Measurements from ENCODE around the gene SLC28A3.

Gene SLC28A3

DNA sequence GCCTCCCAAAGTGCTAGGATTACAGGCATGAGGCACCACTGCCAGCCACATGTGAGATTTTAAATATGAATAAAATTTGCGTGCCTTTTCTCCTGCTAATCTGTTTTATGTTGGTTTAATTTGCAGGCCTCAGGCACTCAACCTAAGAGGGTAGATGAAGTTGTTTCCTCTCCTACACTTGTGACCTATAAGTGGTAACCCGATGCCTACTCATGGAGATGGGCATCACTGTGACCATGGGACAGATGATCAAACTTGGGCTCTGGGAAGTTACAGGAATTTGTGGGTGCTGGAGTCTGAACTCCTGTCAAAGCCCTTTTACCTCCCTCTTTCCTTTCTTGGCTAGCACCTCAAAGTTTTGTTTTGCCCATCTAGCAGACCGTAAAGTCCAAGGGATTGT lies 1.1 kb downstream of the SLC28A3 start:
- DNase-seq (ENCODE audit: low spot score) = no peak

DNA sequence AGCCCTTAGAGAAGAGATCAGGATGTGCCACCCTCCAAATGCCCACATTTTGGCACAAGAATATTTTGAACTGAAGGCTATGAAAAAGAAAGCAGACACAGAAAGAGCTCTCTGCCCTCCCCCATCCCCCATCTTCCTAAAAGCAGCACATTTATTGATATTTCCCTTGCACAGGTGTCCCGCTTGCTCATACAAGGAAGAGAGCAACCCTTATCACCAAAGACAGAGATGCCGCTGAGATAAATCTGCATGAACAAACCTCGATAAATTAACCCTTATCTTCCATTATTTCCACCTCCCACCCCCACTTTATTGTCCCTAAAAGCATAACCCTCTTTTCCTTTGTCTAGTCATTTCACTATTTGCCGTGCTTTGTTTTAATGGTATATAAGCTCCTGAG lies 1.8 kb downstream of the SLC28A3 start:
- DNase-seq (ENCODE audit: low spot score) = no peak

DNA sequence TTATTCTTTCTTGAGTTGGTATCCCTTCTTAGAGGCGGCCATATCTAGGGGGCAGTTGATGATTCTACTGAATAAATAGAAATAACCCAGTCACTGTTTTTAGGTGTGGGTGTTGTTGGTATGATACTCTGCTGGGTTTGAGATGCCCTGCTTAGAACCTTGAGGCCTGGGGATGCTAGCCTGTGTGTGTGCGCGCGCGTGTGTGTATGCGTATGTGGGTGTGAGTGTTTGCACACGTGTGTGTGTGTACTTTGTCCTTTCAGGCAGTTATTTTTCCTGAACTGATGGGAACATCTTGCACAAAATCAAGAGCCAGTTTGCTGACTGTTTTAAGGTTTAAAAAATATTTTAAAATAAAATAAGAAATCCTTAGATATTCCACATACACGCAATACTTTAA lies 3.3 kb downstream of the SLC28A3 start:
- DNase-seq (ENCODE audit: low spot score) = no peak

DNA sequence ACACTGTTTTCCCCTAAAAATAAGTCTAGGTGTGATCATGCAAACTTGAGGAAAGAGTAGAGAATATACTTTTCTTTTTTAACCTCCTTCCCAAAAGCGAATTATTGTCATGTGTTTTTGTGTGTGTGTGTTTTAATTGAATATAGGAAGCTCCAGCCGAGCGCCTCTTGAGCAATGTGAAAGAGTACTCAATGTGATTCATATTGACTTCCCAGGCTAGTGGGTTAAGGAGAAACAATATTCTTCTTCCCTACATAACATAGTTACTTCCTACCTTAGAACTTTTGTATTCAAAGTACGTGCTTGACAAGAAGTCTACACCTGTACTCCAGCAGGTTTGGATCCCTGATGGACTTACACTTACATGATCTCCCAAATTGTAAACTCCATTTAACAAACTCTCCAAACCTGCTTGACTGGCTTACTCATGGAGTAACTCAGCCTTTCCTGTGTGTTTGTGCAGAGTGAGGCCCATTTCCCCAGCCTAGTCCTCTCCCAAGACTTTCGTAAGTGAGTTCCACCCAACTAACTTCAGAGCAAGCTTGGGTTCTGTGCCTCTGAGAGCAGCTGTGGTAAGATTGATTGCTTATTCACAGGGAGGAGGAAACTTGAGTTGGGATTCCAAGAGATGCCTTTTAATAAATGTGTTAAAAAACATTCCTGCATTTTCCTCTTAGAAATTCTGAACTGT lies 9.3 kb downstream of the SLC28A3 start:
- DNase-seq (ENCODE audit: low spot score) = no peak

DNA sequence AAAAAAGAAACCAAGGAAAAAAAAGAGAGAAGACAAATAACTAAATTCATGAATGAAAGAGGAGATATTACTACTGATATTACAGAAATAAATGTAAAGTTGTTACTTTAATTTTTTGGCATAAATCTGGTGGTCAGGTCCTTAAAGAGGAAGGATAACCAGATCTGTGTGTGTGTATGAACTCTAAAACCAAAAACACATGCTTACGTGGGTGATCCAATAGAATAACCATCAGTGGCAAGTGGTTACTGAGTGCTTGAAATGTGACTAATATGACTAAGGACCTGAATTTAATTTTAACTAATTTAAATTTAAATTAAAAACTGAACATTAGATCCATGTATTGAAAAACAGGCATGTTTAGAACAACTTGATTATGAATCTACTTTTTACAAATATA lies 10.3 kb downstream of the SLC28A3 start:
- DNase-seq (ENCODE audit: low spot score) = no peak

DNA sequence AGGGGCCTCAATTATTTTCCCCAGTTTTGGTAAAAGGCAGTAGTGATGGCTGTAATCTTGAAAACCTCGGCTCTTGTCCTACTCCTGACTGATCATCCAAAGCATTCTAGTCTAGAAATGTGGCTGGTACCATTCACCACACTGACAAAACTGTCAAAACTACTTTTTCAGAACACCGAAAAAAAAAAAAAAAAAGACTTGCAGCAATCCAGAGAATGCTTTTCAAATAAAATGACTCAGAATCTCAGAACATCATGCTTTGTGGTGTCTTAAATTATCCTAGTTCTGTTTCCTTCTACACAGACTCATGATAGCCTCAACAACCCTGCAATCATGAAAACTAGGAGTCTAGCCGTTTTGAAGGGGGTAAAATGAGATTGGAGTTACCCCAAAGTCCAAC lies 13.4 kb downstream of the SLC28A3 start:
- no peak for DNase-seq (ENCODE audit: low spot score)

DNA sequence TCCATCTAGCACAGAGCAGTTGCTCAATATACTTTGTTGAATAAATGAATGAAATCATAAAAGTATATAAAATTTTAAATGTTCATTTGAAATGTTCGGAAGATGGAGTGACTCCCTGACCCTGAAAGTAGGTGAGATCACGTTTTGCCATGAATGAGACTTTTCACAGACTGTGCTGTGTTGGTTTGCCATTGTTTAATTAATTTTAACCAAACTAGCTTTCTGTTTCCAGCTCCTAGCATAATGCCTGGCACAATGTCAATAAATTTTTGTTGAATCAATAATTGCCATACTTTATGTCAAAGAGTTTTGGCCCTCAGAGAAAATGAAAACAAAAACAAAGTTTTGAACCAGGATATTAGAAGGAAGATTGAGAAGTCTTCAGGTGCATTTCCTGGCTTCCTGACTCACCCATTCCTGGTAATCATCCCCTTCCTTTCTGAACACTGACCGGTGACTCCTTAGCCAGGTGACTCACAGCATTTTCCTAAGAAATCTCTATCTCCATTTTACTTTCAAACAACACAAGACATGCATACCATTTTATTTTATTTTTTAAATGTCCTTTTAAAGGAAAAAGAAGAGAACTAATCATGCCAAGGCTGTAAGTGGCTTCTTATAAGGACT lies 15.1 kb downstream of the SLC28A3 start:
- no peak for DNase-seq (ENCODE audit: low spot score)

DNA sequence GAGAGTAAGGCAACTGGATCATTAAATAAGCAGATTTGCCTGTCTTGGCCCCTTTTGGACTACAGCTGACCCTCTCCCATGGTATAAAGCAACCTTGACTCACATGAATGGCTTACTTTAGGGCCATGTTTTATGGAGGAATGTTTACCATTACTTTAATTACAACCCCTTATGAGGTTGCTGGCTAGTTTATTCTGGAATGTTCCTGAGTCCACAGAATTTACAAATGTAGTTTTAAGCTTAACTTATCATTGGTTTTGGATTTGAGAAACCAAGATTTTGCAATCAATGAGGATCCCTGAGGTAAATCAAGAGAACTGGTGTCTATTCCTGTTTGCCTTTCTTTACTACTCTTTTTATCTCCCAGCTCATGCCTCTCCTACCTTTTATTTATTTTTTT lies 15.7 kb downstream of the SLC28A3 start:
- no peak for DNase-seq (ENCODE audit: low spot score)

DNA sequence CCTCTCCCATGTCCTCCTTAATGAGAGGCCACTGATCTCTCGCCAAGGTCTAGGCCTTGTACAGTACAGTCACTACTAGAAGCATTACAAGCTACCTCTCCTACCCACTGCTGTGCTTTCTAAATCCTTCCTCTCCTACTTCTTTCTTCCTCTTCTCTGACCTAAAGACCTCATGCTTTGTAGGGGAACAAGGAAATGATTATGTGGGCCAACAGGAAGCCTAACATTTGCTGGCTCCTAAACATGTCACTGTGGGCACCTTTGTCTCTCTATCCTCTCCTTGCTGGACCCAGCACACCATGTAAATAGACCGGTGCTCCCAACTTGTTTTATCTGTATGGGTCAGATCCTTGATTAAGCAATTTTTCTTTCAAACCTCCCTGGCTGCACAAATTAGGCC lies 16.7 kb downstream of the SLC28A3 start:
- no peak for DNase-seq (ENCODE audit: low spot score)

DNA sequence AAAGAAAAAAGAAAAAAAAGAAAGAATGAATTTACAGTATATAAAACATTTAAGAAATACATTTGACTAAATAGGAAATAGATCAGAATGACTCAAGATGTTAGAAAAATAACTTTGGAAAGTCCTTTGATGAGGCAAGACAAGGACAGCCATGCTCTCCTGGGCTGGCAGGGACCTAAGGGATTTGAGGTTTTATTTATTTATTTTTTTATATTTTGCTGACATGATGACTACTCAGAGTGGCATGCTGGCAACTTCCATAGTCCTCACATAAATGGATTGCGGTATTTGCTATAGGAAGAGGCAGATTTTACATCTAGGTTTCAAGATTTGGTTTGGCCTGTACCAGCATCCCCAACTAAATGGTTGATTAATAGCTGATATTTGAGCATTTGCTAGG lies 17.7 kb downstream of the SLC28A3 start:
- no peak for DNase-seq (ENCODE audit: low spot score)

DNA sequence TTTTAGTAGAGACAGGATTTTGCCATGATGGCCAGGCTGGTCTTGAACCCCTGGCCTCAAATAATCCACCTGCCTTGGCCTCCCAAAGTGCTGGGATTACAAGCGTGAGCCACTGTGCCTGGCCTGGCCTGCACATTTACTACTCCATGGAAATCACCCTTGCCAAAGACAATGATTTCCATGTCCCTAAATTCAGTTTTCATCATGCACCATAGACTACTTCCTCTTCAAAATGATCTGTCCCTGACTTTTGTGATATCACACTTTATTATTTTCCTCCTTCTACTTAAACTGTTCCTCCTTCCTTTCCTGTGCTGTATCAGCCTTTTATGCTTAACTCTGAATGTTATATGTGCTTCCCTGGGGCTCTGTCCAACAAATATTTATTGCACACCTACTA lies 20.3 kb downstream of the SLC28A3 start:
- DNase-seq (ENCODE audit: low spot score) = no peak

DNA sequence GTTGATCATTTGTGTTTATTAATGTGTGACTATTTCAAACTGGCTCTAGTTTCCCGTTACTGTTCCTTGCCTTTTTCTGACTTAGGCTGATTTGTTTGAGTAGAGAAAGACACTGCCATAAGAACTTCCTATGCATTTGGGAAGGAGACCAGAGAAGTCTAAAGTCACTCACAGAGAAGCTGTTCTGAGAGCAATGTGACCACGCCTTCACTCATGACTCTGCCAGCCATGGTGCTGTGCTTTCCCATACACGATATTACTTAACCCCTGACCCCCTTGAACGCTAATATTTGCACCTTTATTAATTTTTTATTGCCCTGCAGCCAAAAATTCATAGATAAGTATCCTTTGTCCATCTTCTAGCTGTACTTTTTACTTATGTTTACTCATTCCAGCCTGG lies 20.9 kb downstream of the SLC28A3 start:
- no peak for DNase-seq (ENCODE audit: low spot score)

DNA sequence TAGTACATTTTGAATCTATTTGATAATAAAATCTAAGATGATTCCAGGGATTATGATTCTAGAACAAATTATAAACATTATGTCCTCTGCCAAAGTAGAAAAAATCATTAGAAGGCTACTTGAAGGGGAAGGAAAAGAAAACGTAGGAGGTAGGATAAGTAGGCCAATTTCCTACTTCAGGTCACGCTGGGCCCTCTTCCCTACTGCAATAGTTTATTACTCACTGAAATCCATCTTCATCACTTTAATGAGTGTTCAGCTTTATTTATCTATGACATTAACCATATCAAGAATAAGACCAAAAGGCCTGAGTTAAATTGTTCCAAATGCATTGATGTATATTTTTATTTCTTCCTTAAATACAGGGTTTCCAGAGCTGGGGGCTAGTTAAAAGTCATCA lies 21.6 kb downstream of the SLC28A3 start:
- no peak for DNase-seq (ENCODE audit: low spot score)

DNA sequence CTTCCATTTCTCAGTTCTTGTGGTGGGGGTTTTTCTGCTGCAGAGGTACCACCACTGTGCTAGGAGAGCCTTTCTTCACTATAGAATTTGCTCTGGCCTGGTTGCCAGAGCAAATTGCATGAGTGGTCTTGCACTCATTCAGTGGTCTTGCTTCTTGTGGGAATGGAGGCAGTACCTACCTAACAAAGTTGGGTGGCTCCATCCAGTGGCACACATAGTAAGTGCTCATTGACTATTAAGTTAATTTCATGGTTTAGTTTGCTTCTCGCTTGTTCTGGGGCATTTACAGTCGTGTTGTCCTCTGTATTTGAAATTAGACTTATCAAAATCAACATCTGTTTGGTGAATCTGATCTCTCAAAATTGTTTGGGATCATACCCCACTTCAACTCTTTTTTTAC lies 23.0 kb downstream of the SLC28A3 start:
- no peak for DNase-seq (ENCODE audit: low spot score)

DNA sequence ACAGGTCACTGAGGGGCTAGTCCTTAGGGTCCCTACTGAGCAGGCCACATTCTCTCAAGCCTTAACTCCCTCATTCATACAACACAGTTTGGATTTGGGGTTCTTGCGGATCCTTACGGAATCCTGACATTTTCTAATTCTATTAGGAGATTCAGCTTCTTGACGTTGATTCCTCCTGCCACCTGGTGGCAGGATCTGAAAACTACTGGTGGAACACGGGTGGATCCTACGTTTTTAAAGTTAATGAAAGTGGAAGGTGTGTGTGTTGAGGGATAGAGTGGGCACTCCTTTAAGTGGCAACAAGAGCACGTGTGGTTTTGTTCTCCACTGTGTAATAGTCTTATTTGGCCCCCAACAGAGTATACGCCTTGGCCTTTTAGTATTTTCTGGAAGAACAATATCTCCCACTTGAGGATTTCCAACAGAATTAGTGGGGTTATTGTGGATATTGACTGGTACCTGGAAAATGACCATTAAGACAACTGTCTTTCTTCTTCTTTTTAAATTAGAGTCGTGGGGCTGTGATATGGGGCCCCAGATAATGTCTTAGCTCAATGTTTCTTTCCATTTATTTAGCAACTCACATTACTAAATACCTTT lies 25.2 kb downstream of the SLC28A3 start:
- peak; percentile 71 for DNase-seq (ENCODE audit: low spot score)

DNA sequence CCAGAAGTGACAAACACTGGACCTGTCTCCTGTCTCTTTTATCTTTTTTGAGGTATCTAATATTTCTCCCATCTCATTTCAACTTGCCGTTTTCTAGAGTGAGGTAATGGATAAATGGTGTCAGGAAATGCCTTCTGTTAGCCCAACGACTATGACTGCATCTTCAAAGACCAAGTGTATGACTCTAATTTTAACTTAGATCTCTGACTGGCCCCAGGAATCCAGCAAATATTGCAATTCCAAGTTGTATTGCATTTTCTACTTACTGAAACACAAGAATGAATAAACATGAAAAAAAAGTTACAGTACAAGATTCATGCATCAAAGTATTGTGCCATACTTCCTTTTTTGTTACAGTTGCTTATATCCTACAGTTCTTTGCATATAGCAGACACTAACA lies 26.3 kb downstream of the SLC28A3 start:
- DNase-seq (ENCODE audit: low spot score) = no peak

DNA sequence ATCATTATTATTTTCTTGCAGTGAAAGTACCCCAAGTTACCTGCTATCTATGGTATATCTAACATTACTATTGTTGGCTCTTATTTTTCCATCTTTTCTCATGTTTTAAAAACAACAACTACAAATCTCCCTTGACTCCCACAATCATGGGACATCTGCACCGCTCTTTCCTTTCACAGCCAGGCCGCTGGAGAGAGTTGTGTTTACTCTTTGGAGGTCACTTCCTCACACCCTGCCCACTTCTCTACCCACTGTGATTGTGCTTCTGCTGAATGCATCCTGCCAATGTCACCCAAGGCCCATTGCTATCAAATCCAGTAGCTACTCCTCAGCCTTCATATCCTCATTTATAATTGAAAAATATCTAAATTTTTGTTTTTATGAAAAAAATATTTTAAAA lies 29.7 kb downstream of the SLC28A3 start:
- DNase-seq (ENCODE audit: low spot score) = no peak

DNA sequence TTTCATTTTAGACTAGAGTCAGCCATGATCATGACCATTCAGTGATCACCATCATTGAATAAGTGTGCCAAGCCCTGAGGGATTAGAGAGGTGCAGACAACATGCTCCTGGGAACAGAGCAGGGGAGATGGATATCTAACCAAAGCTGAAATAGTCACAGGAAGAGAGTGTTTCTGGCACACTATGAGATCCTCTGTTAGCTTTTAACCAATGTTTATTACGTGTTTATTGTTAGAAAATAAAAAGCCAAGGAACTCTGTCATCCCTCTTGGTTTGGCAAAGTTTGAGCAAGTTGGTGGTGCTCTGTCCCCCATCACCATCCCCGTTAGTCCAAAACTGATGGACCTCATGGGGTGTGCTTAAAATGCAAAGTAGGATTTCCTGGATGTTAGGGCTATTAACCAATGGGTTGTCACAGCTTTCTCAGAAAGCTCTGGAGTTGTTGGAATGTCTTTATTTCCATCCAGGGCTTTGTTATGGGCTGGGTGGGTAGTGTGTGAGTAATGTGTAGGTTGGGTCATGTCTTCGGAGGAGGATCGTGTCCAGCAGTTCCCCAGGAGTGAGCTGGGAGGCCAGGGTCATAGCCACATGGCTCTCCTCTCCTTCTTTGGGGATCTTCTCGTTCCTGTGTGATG lies 34.9 kb downstream of the SLC28A3 start:
- no peak for DNase-seq (ENCODE audit: low spot score)

DNA sequence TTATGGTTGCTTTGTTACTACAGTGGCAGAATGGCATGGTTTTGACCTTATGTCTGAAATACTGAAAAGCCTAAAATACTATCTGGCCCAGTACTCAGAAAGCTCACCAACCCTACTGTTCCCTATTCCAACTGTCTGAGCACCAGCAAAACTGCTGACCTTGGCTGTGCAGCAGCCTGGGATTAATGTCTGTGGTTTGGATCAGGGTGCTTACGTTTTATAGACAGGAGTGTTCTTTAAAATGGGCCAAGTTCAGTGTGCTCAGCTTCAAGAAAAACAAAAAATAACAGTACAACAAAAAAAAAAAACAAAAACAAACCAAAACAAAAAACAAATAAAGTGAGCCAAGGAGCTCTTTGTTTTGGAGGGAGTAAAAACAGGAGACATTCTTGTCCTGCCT lies 36.4 kb downstream of the SLC28A3 start:
- DNase-seq (ENCODE audit: low spot score) = no peak

DNA sequence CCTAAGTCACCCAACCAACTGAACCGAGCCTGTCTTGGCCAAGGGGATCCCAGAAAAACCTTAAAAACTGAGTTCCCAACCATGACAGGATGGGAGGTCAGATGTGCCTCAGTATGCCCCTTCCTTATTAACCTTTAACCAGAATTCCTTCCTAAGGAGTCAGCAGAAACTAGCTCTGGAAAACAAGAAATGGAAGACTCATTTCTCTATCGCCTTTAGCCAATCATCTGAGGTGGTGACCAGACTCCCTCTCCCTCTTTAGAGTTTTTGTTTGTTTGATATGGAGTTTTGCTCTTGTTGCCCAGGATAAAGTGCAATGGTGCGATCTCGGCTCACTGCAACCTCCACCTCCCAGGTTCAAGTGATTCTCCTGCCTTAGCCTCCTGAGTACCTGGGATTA lies 37.5 kb downstream of the SLC28A3 start:
- no peak for DNase-seq (ENCODE audit: low spot score)

DNA sequence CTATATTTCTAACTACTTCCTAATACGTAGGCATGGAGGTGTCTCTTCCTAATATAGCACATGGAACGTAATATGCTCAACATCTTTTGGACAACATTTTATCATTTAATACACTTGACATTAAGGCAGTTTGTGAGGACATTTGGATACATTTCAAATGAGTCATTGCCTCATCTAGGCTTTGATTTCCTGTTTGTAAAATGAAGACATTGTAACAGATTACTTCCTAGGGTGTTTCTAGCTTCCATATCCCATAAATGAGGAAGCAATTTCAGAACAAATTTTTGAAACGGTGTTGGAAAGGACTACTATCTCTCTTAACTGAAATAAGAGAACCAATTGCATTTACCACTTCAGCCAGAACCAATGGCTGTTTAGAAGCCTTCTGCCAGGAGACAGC lies 38.7 kb downstream of the SLC28A3 start:
- no peak for DNase-seq (ENCODE audit: low spot score)

DNA sequence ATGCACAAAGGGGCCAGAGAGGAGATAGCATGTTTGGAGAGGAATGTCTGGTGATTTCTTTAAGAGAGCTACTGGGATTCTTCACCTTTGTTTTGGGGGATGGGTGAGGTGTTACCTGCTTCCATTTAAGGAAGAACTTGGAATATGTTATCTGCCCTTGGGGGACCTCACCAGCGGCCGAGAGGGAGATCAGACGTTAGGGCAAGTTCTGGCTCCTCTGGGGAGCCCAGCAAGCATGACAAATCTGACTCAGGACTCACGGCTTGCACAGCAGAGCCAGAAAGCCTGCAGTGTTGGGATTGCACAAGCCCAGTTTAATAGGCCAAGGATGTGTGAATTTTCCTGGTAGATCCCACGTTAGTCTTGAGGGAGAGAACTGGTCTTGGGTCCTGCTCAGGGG lies 40.3 kb downstream of the SLC28A3 start:
- DNase-seq (ENCODE audit: low spot score) = no peak

DNA sequence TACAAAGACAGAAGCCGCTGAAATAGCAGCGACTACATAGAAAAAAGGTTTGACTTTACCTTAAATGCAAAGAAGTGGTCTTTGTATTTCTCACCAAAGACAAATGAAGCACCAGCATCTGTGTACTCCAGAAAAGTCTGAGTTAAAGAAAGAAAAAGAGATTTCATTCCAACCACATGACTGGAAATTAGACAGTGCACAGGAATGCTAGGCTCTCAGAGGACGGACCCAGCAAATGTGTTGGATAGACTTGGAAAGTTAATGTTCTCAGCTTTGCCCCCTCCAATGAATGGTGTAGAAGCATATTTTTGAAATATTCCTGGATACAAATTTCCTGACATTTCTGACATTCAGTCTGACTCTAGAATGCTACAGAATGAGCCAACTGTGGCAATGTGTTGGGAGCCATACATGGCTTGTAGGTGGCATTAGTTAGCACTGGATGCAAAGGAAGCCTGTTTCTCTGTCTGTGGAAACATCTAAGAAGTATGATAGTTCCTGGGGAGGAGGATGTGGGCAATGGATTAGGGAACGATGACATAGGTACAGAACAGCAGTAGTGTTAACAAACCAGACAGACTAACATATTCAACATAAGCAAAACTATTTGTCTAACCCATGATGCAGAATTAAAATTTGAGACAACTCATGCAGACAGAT lies 43.3 kb downstream of the SLC28A3 start:
- DNase-seq (ENCODE audit: low spot score) = no peak
